GM18505 (cell line): ENCODE measurements around the gene TRPM8.

ENCODE experiments used
- ATAC-seq: cut with Tn5 transposase; IDR thresholded peaks from one replicate; pipeline ENCODE4 v1.9.1; 2021; ENCODE audit not compliant: unreplicated experiment
- POLR2A ChIP-seq: IDR thresholded peaks from 4 replicates; pipeline ENCODE4 v1.6.1; 2011; ENCODE audit warnings: borderline replicate concordance; ENCODE audit not compliant: insufficient read depth, insufficient read length; ENCODE audit errors: extremely low read depth

The TRPM8 gene

DNA sequence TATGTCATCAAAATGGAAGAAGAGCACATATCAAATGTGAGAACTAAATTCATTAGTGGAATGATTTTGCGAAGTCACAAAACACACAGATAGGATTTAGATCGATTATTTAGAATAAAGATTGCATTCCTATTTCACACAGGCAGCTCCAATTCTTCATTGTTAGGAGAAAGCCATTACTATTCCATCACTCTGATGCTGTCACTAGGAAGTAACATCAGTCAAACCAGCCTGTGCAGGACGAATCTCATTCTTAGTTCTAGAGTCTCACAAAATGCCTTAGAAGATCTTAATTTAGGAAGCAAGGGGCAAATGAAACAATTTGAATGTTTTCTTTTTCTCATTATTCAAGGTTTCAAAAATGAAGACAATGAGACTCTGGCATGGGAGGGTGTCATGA is 89.3 kb downstream of the TRPM8 start:
- no peak for ATAC-seq
- TF ChIP-seq POLR2A: no peak

DNA sequence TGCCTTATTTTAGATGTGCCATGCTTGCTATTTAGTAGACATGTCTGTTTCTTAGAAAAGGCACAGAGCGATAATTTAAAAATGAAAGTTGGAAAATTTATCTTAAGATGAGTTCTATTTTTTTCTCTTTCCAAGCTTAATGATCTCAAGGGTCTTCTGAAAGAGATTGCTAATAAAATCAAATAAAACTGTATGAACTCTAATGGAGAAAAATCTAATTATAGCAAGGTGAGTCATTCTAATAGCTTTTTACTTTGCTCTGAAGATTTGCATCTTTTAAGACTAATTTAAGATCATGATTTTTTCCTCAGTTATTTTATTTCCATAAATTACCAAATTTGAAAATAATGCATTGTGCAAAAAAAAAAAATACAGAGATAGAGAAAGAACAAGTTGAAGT is 97.3 kb downstream of the TRPM8 start:
- no peak for ATAC-seq
- TF ChIP-seq POLR2A: no peak

DNA sequence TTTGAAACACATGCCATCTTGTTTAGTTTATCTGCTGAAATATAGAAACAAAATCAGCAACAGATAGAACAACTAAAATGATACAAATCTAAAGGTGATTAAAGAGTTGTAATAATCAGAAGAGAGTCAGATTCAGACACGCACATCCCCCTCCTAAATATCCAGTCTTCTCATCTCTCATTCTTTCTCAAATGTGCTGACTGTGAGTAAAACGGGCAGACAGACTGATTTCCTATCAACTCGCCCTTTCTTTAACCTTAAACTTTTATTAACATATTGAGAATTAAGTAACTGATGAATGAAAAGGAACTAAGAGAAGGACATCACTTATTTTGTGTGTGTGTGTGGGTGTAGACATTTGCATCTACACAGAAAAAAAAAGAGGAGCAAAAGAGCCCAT is 98.7 kb downstream of the TRPM8 start:
- no peak for ATAC-seq
- no peak for TF ChIP-seq POLR2A

DNA sequence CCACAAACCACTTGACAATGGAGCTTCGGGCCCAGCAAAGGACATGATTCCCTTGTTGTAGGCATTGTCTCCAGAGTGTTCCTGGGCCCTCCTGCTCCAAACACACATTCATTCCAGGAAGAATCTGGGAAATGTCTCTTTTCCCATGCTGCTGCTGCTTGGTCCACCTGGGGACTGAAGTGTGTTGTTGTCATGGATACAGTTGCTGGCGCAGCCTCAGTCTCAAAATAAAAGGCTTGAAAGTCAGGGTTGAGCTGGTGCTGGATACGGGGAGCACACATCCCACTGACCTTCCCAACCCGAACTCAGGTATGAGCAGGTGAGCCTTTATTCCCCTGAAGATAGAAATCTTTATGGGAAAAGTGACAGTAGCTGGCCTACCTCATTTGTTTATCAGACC is 102.7 kb downstream of the TRPM8 start:
- ATAC-seq: no peak

DNA sequence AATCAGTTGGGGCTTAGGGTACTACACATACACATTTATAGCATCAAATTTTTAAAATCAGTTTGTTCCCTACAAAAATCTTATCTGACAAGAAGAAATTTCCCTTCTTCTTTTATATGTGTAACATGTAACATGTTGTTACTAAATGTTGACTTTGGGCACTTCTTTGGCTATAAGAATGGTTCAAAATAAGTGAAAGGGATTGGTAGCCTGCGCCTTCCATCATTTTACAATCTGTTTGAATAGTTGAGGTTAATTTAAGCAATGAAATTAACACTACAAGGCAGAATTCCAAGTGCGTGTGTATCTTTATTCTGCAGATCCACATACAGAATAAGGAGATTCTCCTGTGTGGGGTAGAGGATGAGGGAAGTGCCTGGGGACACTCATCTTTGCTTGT is 103.2 kb downstream of the TRPM8 start:
- TF ChIP-seq POLR2A: no peak
- no peak for ATAC-seq

More for the DNA sequence above, 102.7 kb downstream of the TRPM8 start:
- TF ChIP-seq POLR2A: no peak

DNA sequence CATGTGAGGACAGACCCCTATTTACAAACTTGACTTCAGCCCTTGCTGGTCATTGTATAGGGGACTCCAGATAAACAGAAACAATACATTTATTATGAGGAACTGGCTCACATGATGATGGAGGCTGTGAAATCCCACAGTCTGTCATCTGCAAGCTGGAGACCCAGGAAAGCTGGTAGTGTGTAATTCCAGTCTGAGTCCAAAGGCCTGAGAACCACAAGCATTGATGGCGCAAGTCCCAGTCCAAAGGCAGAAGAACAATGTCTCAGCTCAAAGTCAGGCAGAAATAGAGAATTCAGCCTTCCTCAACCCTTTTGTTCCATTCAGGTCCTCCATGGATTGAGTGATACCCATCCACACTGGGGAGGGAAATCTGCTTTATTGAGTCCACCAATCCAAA is 105.3 kb downstream of the TRPM8 start:
- no peak for TF ChIP-seq POLR2A
- no peak for ATAC-seq

DNA sequence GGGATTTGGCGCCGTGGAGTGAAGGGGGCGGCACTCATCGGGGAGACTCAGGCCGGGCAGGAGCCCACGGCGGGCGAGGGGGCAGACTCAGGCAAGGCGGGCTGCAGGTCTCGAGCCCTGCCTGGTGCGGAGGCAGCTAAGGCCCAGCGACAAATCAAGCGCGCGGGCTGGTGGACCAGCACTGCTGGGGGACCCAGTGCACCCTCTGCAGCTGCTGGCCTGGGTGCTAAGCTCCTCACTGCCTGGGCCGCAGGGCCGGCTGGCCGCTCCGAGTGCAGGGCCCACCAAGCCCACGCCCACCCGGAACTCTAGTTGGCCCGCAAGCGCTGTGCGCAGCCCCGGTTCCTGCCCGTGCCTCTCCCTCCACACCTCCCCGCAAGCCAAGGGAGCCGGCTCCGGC is 107.1 kb downstream of the TRPM8 start:
- no peak for TF ChIP-seq POLR2A
- no peak for ATAC-seq

DNA sequence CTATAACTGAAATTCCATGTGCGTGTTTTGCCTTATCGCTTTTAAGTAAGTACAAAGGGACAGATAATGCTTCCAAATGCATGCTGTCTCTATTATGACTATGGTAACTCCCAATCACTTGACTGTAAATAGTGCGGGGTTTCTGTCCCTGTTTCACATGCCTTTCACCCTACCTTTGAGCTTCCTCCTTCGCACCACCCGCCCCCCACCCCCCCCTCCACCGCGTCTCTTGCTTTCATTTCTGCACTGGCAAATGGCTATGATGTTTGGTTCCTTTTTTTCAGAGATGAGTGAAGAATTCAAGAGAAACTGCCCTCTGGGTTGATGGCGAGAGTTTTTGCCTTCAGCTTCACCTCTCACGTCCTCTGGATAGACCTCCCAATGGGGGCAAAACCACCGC is 108.3 kb downstream of the TRPM8 start:
- no peak for ATAC-seq
- no peak for TF ChIP-seq POLR2A

DNA sequence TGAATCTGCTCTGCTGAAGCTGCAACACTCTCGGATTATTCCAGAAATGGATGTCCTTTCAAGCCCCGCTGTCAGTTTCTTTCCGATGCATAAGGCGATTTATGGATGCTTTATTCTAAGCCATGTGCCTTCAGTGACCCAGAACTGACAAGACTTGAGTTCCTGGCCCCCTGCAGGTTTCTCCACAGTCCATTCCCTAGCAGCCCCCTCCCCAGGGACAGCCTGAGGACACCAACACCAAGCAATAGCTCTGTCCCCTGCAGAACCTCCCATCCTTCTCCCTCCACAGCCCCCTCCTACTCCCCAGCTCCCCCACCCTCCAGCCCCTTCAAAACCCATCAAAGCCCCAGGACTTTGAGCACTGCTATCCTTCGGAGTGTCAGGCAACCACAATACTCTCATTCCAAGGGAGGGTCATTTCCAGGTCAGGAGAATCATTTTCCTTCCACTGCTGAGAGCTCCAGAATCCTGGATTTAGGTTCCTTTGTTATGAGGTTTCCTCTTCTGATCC is 108.8 kb downstream of the TRPM8 start:
- no peak for TF ChIP-seq POLR2A
- ATAC-seq: no peak

DNA sequence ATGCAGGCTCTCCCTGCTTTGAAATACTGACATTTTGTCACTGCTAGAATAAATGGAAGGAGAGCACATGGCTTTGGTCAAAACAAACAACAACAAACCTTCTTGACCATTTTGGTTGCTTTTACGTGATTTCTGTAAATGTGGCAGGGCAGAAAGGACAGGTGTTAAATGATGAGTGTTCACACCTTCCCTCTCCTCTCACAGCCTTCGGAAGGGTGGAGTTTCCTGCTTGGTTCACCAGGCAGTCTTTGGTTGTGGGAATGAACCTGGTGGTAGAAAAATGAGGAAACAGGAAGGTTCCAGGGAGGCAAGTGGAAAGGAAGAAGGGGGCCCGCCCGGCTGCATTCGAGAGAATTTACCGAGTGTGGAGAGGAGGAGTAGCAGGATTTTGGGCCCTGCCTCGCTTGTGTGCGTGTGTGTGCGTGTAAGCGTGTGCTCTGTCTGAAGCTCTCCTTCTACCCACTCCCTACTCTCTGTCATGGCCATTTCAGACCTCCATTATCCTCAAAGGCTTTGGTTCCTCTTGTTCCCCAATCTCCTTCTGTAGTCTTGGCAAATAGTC is 109.6 kb downstream of the TRPM8 start:
- ATAC-seq: no peak
- TF ChIP-seq POLR2A: no peak

DNA sequence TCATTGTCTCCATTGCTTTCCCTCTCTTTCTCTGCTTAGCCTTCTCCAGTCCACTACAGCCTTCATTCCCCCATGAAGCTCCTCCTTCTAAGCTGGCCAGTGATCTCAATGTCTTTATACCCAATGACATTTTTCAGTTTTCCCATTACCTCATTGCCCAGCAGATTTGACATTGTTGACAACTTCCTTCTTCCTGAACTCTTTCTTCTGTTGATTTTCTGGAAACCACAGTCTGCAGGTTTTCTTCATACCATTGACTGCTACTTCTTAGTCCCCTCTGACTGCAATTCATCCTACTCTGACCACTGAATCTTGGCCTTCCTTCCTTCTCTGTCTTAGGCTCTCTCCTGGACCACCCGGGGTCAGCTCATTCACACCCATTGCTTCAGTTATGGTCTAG is 110.5 kb downstream of the TRPM8 start:
- no peak for TF ChIP-seq POLR2A
- ATAC-seq: no peak

DNA sequence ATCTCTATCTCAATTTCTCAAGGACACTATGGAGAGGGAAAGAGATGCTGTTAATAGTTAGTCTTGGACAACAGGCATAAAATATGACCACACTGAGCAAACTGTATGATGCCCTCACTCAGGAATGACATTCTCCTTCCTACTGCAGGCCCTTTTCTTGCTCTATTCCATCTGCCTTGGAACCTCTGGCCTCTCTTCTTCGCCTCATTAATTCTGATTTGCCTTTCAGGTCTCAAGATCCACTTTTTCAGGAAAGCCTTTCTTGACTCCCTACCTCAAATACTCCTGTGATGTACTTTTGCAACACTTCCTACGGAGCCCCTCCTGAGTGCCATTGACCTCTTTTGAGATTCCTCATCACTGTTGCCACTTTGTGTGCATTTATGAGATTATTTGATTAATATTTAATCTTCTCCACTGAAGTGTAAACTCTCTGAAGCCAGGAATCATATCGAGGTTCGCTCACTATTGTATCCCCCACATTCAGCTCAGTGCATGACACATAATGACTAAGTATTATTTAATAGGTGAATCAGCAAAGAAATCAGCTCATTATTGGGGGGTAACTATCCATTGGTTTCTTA is 112.1 kb downstream of the TRPM8 start:
- TF ChIP-seq POLR2A: no peak
- ATAC-seq: no peak

DNA sequence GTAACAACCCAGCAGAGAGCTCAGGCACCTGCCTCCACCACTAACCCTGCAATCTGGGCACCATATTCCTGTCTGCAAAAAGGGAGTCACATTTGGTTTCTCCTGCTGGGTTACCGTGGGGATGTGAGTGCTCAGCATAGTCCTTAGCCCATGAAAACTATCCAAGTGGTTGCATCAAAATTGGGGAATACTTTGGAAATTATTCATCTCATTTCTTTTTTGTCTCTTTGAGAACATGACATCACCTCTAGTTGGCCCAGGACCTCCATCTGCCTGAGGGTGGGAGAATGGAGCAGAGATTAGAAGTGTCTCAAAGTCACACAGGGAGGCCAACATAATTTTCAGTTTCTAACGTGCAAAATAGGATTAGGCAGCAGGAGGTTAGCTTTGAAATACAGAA is 114.0 kb downstream of the TRPM8 start:
- ATAC-seq: no peak

DNA sequence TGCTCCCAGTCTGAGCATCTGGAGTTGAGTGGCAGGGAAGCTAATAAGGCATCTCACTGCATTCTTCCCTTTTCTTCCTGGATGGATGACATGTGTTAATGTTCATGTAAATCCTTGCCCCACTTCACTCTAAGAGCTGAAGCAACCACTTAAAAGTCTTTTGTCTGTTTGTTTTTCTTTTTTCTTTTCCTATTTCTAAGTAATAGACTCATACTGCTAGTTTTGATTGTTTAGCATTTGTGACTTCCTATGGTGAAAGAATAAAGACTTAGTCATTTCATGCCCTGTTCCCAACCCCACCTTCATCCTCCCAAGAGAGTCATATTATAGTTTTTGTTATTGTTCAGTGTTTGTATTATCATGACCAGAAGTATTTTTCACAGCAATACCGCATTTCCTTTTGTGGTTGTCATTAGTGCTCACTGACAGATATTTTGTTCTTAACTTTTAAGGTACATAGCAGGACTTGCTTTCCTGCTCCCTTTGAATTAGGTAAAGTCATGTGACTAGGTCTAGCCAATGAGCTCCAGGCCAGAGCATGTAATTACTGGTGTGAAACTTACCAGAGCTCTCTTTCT is 115.2 kb downstream of the TRPM8 start:
- TF ChIP-seq POLR2A: no peak
- no peak for ATAC-seq

More for the DNA sequence above, 114.0 kb downstream of the TRPM8 start:
- TF ChIP-seq POLR2A: no peak
